Activated naive CD4-positive, alpha-beta T cell treated with anti-CD3 and anti-CD28 coated beads, Interleukin-2, amount 50 U/mL, for 24 hours (primary cell): Measurements from ENCODE around the gene ERP27.

Experiments
- H3K27ac Mint-ChIP-seq: one replicate; pipeline ENCODE4 v1.8.0; 2021; ENCODE audit warnings: mild to moderate bottlenecking, mixed read lengths
- H3K27me3 Mint-ChIP-seq: one replicate; pipeline ENCODE4 v1.8.0; 2021; ENCODE audit warnings: mixed read lengths
- H3K36me3 Mint-ChIP-seq: one replicate; pipeline ENCODE4 v1.8.0; 2021; ENCODE audit warnings: mixed read lengths
- H3K4me1 Mint-ChIP-seq: one replicate; pipeline ENCODE4 v1.8.0; 2021; ENCODE audit warnings: mixed read lengths
- H3K4me3 Mint-ChIP-seq: one replicate; pipeline ENCODE4 v1.8.0; 2021; ENCODE audit warnings: mild to moderate bottlenecking, mixed read lengths
- H3K9me3 Mint-ChIP-seq: one replicate; pipeline ENCODE4 v1.8.0; 2021; ENCODE audit warnings: mixed read lengths

ERP27 gene

DNA sequence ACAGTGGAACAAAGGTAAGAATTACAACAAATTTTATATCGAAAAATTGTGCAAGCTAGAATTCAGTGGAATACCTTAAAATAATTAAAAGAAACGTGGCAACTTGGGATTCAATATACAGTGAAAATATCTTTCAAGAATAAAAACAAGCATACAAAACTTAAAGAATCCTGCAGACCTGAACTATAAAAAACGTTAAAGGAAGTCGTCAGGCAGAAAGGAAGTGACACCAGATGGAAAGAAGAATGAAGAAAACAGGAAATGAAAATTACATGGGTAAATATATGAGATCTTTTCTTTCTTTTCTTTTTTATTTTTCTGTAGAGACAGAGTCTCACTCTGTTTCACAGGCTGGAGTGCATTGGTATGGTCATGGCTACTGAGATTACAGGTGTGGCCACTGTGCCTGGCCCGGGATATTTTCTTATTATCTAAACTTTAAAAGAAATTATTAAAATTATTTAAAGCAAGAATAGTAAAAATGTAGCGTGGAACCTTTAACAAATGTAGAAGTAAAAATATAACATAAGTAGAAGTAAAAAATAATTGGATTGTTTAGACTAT lies 57.4 kb downstream of the ERP27 start:
- H3K36me3 Mint-ChIP-seq, result peaks cover 3% of the 10 kb centered on the region
- H3K4me3 Mint-ChIP-seq, result no peak overlapping the region
- peak overlapping the region; percentile 94 for H3K27ac Mint-ChIP-seq

DNA sequence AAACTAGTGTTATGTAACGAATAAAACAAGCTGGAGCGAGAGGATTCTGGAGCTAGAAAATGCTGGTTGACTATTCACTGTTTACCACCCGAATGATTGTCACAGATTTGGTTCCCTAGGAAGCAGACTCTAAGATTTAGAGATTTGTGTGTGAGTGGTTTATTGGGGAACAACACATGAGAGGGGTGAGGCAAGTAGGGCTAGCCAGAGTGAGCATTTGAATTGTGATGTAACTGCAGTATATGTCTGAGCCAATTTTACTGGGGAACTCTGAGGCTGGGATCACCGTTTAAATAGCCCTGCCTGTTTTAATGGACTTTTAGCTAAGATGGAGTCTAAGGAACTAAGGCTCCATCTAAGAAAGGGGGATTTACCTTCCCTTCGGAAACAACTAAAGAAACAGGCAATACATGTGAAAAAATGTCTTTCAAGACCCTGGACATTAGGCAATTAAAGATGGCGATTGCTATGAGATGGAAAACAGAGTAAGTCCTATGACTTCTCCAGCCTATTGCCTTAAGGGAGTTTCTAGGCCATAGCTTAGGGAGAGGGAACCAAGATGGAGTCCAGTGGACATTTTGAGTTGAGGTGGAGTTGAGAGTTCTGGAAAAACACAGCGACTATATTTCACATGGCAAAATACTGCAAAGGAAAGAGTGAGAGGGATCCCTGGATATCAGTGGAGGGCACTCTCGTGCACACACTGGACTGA lies 59.0 kb downstream of the ERP27 start:
- Mint-ChIP-seq H3K27me3 (no peaks in the 10 kb centered on the region), H3K27ac (peak overlapping the region; percentile 56), H3K4me1 (peaks cover 36% of the 10 kb centered on the region), H3K9me3 (peaks cover 13% of the 10 kb centered on the region), H3K36me3 (peaks cover 3% of the 10 kb centered on the region), H3K4me3 (no peak overlapping the region)

More for the DNA sequence above, 57.4 kb downstream of the ERP27 start:
- peaks cover 13% of the 10 kb centered on the region for H3K9me3 Mint-ChIP-seq
- peaks cover 52% of the 10 kb centered on the region for H3K4me1 Mint-ChIP-seq
- H3K27me3 Mint-ChIP-seq, result no peaks in the 10 kb centered on the region

DNA sequence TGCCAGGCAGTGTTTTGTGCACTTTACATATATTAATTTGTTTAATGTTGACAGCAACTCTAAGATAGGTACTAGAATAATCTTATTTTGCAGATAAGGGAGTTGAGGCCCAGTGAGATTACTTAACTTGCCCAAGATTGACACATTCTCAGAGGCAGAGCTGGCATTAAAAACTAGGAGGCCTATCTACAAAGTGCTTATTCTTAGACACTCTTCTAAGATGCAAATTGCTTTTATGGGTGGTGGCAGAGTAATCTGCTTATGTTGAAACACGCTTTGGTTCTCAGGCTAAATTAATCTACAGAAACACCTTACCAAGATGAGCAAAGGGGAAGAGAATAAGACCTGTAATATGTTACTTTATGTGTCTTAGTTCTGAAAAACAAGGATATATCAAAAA lies 59.8 kb downstream of the ERP27 start:
- Mint-ChIP-seq H3K9me3 (peaks cover 13% of the 10 kb centered on the region), H3K4me1 (peaks cover 32% of the 10 kb centered on the region), H3K36me3 (peaks cover 3% of the 10 kb centered on the region), H3K27me3 (no peaks in the 10 kb centered on the region), H3K27ac (peak overlapping the region; percentile 52), H3K4me3 (no peak overlapping the region)

DNA sequence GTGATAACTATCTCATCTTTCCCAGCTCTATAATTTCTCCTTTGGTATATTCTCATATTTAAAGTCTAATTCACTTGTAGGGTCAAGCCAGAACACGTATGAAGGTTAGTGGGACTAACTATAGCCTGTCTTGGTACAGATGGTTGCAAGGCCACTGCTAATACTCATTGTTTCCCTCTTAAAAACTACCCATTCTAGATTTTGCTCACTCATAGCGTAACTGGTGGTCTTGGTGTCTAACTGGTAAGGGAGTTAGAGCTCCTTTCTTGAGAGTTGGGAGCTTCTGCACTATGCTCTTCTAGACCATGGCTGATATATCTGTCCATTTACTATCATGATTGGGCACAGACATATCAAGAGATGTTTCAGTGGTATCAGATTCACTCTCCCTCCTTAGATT lies 61.5 kb downstream of the ERP27 start:
- Mint-ChIP-seq H3K4me1 (peaks cover 24% of the 10 kb centered on the region), H3K27me3 (no peaks in the 10 kb centered on the region), H3K36me3 (peaks cover 3% of the 10 kb centered on the region), H3K27ac (no peak overlapping the region), H3K4me3 (no peak overlapping the region), H3K9me3 (peaks cover 13% of the 10 kb centered on the region)

DNA sequence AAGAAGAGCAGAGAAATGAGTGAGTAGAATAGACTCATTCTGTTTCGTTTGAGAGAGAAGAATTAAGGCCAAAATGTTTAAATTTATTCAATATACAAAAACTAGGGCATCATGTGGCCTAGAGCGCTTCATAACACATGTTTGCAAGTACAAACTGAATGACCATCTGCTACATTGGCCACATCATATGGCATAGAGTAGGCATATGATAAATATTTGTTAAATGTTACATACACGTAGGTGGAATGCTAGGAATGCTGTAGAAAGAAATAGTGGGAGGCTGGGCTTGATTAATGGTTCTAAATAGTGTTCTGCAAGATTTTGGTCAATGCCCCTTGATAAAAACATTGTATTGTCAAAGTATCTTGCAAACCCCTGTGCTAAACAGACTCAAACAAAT lies 63.5 kb downstream of the ERP27 start:
- H3K9me3 Mint-ChIP-seq, result peaks cover 5% of the 10 kb centered on the region
- peaks cover 3% of the 10 kb centered on the region for H3K36me3 Mint-ChIP-seq

DNA sequence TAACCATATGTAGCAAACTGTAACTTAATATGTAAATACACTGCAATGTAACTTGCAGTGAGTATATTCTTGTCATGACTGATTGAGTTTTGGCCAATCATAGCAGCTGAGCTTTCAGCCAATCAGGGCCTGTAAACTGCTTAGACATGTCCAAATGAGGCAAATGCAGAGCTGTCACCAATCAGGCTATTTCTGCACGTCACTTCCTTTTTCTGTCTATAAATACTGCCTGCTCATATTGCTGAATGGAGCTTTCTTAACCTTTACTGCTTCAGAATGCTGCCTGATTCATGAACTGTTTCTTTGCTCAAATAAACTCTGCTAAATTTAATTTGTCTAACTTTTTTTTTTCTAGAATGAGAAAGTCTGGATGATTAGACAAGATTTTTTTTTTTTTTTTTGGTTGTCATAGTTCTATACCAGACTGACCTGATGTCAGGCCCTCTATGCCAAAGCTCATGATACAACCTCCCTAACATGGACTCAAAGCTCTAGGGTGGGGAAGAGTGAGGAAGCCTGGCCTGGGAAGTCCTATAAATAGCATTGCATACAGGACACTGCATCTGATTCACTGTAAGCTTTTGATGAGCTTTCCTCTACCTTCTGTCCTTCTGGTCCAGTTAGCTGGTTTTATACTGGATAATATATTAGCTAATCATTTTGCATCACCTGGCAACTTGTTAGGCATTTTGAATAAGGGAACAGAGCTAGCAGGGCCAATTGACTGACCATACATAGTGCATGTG lies 64.7 kb downstream of the ERP27 start:
- no peaks in the 10 kb centered on the region for H3K9me3 Mint-ChIP-seq
- H3K4me1 Mint-ChIP-seq, result peaks cover 4% of the 10 kb centered on the region
- H3K27ac Mint-ChIP-seq, result no peak overlapping the region
- no peaks in the 10 kb centered on the region for H3K36me3 Mint-ChIP-seq
- no peaks in the 10 kb centered on the region for H3K27me3 Mint-ChIP-seq
- no peak overlapping the region for H3K4me3 Mint-ChIP-seq

More for the DNA sequence above, 63.5 kb downstream of the ERP27 start:
- peaks cover 8% of the 10 kb centered on the region for H3K4me1 Mint-ChIP-seq
- no peak overlapping the region for H3K4me3 Mint-ChIP-seq
- no peak overlapping the region for H3K27ac Mint-ChIP-seq
- H3K27me3 Mint-ChIP-seq, result no peaks in the 10 kb centered on the region

DNA sequence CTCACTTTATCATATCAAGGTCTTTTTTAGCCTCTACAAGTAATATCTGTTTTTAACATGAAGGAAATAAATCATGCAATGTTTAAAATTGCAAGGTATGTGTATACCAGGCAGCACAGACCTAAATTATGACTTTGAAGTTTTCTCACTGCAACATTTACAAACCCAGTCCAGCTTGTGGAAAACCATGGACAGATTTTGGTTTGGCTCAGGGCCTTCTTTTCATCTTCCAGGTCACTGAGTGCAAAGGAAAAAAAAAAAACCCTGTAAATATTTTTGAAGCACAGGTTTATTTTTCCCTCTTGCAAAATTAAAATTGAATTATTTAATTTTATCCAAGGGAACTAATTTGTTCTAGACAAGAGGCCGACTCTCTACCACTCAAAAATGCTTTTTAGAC lies 66.5 kb downstream of the ERP27 start:
- H3K4me1 Mint-ChIP-seq, result peaks cover 4% of the 10 kb centered on the region
- H3K36me3 Mint-ChIP-seq, result peaks cover 1% of the 10 kb centered on the region
- no peak overlapping the region for H3K4me3 Mint-ChIP-seq
- no peaks in the 10 kb centered on the region for H3K27me3 Mint-ChIP-seq
- no peaks in the 10 kb centered on the region for H3K9me3 Mint-ChIP-seq
- H3K27ac Mint-ChIP-seq, result no peak overlapping the region

DNA sequence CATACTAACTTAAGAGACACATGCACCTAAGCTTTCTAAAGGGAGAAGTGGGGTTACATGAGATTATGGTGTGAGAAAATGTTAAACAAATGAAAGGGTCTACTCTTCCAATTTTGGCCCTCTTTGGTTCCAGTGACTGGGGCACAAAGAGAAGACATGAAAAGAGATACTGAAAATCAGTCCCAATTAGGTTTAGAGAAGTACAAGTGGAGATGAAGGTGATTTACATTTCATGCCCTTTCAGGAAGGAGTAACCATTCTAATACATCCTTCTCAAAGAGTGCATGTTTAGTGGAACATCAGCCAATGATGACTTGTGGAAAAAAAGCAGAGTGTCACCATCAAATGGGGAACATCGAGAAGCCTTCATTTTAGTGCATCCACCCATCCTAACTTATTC lies 67.1 kb downstream of the ERP27 start:
- Mint-ChIP-seq H3K27ac (no peak overlapping the region), H3K27me3 (no peaks in the 10 kb centered on the region), H3K4me1 (peaks cover 4% of the 10 kb centered on the region), H3K4me3 (no peak overlapping the region), H3K9me3 (no peaks in the 10 kb centered on the region), H3K36me3 (peaks cover 1% of the 10 kb centered on the region)

DNA sequence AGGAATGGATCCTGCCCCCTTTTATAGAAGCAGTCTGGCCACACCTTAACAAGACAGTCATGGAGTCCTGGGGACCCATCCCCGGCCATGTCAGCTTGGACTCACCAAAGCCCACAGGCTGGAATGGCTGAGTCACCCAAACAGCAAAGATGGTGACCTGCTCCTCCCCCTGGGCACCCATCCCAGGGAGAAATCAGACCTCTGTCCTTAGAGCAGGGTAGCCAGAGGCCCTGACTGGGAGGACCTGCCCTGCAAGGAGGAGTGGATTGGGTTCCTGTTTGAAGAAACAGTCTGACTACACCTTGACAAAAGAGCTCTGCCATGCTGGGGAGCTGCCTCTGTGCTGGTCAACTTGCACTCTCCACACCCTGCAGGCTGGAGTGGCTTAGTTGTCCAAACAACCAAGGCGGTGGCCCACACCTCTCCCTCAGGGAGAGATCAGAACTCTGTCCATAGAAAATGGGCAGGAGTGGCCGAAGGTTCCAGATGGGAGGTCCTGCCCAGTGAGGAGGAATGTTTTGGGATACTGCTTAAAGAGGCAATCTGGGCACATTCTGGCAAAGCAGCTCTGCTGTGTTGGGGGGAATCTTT lies 69.3 kb downstream of the ERP27 start:
- H3K27me3 Mint-ChIP-seq, result no peaks in the 10 kb centered on the region
- H3K4me1 Mint-ChIP-seq, result peaks cover 4% of the 10 kb centered on the region
- no peaks in the 10 kb centered on the region for H3K9me3 Mint-ChIP-seq
- peaks cover 1% of the 10 kb centered on the region for H3K36me3 Mint-ChIP-seq
- no peak overlapping the region for H3K4me3 Mint-ChIP-seq
- no peak overlapping the region for H3K27ac Mint-ChIP-seq
